ENCODE results near the gene EPYC.

DNA sequence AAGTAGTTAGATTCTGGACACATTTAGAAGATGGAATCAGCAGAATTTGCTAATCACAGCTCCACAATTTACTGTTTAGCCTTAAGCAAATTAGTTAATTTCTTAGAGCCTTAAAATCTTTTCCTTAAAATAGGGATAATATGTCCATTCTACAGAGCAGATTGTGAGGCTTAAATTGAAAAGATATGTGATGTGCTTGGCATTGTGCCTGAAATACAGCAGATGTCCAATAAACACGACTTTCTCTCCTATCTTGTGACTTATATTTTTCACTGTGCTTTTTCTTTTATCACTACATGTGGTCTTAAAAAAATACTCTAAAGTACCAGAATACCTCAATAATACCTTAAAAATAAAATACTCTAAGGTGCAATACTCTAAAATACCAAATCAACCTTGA lies 80.4 kb downstream of the EPYC start:
- TF ChIP-seq, protein P1, sequence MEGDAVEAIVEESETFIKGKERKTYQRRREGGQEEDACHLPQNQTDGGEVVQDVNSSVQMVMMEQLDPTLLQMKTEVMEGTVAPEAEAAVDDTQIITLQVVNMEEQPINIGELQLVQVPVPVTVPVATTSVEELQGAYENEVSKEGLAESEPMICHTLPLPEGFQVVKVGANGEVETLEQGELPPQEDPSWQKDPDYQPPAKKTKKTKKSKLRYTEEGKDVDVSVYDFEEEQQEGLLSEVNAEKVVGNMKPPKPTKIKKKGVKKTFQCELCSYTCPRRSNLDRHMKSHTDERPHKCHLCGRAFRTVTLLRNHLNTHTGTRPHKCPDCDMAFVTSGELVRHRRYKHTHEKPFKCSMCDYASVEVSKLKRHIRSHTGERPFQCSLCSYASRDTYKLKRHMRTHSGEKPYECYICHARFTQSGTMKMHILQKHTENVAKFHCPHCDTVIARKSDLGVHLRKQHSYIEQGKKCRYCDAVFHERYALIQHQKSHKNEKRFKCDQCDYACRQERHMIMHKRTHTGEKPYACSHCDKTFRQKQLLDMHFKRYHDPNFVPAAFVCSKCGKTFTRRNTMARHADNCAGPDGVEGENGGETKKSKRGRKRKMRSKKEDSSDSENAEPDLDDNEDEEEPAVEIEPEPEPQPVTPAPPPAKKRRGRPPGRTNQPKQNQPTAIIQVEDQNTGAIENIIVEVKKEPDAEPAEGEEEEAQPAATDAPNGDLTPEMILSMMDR (IDR thresholded peaks at IDR 0.05) = no peak
- TF ChIP-seq EZH2 (IDR thresholded peaks at IDR 0.05; ENCODE audit: borderline replicate concordance, insufficient read depth, low read depth, low read length, poor library complexity, severe bottlenecking) = no peak
